Suppressor macrophage treated with lipopolysaccharide for 4 hours (primary cell): ENCODE results near the gene ADCK1.
"Not testable (repeated sequence)": the region's sequence is repeated elsewhere in the genome, so short reads cannot be mapped to it uniquely, and the experiment has no call there.

Source experiments
- DNase-seq: peaks from one replicate; pipeline ENCODE4 v3.0.0-alpha.2; 2020

ADCK1 gene, protein sequence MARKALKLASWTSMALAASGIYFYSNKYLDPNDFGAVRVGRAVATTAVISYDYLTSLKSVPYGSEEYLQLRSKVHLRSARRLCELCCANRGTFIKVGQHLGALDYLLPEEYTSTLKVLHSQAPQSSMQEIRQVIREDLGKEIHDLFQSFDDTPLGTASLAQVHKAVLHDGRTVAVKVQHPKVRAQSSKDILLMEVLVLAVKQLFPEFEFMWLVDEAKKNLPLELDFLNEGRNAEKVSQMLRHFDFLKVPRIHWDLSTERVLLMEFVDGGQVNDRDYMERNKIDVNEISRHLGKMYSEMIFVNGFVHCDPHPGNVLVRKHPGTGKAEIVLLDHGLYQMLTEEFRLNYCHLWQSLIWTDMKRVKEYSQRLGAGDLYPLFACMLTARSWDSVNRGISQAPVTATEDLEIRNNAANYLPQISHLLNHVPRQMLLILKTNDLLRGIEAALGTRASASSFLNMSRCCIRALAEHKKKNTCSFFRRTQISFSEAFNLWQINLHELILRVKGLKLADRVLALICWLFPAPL

DNA sequence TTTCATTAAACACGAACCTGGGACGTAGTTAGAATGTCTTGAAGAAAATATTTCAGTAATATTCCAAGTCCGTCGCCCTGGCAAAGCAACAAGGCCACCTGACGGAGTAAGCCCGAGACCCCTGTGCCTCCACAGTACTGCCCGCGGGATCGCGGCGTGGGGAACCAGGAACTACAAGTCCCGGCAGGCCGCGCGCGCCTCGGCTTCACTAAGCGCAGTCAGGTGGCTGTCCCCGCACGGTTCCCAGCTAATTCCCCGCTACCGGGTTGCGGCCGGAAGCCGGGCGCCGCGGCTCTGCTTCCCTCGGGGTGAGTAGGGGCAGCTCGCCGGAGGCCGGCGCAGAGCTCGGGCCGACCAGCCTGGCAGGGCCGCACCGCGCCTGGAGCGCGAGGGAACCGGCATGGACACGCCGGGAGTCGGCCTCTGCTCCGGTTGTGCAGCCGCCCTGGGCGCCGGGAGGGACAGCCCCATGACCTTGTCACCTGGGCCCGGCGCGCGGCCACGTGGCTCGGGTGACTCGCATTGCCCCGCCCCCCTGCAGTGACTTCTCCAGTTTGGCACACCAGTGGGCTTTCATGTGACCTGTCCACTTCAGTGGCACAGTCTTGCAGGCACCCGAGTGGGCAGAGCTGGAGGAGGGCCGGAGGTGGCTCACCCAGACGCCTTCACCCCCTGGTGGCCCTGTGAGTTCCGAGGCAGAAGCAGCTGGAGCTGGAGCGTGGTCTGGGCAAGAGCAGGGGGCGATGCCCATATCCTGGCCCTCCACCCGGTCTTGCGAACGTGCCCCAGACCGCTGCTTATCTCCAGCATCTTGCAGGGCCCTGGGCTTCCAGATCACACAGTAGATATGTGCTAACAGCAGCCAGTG lies at the start of gene ADCK1:
ADCK1 (plus strand) TSS at position 247 of the 868 bp plus-strand sequence. CDS start 18,870 bp downstream, outside the sequence.
- DNase-seq: peak; percentile 86

DNA sequence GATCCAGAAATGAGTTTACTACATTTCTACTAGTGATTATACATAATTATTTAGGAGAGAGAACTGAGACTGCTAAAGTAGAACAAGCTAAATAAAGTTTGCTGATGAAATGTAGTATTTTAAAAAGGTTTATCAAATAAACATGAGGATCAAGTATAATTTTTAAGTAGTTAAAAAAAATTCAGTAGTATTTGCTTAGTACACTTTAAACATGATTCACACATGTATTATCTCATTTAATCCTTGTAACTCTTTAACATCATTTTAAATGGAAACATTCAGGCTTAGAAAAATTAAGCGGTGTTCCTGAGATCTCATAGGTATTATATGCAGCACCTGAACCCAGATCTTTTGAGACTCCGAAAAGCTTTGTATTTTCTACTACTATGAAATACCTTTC lies 47.6 kb upstream of the ADCK1 start:
- no peak for DNase-seq

DNA sequence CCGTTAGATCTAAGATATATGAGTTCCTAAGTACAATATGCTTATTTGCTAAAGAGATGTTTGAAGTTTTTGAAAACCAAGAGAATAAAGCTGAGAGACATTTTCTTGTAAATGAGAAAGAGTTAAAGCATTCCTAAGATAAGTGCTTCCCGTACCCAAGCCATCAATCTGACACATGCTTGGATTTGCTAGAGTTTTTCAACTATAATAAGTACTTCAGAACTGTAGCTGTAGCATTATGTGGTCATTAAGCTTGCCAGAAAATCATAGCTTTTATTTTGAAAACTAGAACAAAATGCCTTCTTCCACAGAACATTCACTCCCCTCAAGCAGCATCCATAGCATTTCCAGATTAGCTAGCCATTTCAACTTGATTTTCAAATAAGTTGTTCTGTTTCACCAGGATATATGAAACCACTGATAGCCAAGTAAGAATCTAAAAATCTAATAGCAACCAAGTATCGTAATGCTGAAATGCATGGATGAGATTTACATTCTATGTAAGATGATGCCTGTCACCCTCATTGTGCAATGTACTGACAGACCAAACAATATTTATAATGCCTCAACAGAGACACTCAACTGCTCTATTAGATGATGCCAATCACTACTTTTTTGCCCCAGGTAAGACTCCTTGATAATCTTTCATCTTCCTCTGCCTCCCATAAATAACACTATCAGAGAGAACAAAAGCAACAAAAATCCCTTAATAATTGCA lies 47.0 kb upstream of the ADCK1 start:
- no peak for DNase-seq

DNA sequence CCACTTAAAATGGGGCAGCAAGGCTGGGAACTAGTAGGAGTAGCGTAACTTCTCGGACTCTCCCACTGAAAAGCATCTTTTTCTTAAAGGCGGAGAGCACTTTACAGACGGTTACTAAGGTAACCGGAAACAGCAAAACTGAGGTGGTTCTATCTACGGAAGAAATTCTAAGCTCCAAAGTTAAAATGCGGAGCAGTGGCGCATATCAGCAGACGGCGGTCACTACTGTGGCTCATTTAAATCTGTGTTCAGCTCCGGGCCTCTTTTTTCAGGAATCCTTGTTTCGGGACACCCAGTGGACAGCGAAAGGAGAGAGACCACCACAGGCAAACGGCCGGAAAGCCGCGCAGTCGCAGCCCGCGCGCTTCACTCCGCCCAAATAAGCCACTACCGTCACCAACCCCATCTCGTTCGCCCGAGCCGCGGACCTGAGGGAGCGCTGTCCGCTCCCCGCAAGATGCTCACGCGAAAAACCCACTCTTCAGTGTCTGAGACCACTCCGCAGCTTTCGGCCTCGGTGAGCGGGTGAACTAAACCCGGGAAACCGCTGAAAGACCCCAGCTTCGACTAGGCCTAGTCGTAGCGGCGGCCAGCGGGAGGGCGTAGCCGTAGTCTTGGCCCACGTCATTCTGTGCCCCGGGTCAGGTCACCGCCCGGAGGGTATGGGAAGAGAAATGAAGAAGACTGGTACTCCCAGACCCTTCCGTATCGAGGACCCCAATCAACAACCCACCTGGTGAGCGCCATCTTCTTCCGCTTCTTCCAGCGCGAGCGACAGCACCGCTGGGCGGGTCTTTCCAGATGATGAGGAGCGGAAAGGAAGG lies 39.3 kb upstream of the ADCK1 start, which contains the start of gene SNW1:
SNW1 (minus strand) TSS at position 776 of the 824 bp plus-strand sequence; CDS start at position 747, 29 bp downstream.
- peak; percentile 96 for DNase-seq

DNA sequence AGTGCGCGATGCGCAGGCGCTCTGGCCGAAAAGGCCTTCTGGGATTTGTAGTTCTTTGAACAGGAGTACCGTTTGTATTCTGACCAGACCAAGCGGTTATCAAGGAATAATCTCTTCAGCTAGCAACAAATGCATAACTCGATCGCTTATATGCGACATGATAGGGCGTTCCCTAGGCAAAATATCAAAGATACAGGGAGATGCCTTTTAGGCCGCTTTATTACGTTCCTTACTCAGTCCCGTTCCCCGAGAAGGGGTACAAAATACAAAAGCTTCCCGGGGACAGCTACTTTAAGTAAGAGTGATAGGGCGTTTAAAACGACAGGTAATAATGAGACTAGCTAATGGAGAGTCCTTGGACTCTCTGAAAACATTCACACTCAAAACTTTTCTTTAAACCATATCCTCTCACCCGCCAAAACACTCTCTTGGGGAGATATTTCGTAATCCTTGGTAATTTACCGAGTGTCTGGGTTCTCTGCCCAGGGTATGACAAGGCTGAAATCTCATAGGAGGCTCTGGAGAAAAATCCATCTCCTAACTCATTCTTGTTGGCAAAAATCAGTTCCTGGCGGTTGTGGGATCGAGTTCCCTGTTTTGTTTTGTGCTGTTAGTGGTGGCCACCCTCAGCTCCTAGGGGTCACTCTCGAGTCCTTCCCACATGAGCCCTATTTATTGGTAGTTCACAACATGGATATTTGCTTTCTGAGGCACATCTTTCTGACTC lies 38.5 kb upstream of the ADCK1 start:
- peak; percentile 52 for DNase-seq

DNA sequence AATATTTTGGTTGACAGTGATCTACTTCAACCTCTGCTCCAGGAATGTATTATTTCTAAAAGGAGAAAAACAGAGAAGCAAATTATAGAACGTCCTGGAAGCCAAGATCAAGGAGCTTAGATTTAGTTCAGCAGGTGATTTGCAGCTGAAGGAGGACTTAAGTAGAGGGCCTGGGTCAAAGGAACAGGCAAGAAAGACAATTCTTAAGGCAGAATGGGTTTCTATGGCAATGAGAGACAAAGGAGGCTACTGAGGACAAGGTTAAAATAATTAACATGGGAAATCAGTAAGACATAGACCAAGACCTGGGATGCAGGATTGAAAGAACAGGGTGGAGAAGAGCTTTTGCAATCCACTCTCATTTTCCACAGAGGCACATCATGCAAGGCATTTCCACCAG lies 36.6 kb upstream of the ADCK1 start:
- DNase-seq: no peak

DNA sequence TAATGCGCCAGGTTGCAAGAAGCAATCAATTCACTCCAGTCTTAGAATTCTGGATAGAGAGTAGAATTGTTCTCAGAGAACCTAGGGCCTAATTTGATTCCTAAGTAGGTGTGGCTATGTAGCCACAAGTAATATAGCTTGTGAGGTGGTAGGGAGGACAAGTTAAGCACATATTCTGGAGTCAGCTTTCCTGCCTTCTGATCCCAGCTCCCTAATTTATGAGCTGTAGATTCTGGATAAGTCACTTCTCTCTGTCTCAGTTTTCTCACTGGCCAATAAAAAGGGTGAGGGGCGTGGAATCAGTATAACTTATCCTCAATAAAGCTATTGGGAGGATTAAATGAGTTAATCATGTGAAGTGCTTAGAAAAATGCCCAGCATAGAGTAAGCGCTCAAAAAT lies 35.9 kb upstream of the ADCK1 start:
- no peak for DNase-seq

DNA sequence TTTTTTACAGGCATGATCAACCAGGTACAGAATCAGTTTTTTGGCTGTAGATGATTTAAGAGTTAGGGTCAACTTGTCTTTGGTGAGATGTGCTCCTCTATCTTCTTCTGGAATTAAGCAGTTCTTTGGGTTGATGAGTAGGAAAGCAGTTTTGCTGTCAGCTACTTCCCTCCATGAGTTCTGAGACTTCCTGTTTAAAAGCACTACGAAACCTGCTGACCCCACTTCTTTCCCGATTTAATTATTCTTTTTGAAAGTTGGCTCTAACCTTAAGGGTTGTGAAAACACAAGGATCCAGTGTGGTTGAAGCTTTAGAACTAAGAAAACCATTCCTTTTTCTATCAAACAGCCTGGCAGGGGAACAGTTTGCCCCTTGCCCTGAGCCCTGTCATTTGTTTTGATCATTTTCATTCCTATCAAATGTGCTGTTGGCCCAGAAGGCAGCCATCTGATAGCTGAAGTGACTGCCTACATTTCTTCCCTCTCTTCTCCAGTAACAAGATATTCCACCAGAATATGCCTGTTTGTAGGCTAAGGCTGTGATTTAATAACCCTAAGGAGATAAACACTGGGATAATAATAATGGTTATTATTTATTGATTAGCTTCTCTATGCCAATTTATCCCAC lies 31.4 kb upstream of the ADCK1 start:
- not testable (repeated sequence) for DNase-seq

DNA sequence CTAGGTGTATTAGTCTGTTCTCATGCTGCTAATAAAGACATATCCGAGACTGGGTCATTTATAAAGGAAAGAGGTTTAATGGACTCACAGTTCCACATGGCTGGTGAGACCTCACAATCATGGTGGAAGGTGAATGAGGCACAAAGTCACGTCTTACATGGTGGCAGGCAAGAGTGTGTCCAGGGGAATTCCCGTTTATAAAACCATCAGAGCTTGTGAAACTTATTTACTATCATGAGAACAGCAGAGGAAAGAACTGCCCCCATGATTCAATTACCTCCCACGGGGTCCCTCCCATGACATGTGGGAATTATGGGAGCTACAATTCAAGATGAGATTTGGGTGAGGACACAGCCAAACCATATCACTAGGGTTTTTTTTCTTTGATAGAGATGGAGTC lies 25.9 kb upstream of the ADCK1 start:
- peak; percentile 12 for DNase-seq

DNA sequence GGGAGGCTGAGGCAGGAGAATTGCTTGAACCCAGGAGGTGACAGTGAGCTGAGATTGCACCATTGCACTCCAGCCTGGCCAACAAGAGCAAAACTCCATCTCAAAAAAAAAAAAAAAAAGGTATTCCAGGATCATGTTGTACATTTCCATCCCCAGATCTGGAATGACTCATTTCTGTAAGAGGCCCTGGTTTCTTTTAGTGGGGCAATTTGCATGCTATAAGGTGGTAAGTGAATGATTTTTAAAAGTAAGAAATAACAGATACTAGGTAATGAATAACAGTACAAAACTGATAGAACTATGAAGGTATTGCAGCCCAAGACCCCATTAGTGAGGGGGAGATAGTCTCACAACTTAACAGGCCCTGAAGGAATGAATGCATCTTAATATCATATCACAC lies 17.7 kb upstream of the ADCK1 start:
- no peak for DNase-seq

DNA sequence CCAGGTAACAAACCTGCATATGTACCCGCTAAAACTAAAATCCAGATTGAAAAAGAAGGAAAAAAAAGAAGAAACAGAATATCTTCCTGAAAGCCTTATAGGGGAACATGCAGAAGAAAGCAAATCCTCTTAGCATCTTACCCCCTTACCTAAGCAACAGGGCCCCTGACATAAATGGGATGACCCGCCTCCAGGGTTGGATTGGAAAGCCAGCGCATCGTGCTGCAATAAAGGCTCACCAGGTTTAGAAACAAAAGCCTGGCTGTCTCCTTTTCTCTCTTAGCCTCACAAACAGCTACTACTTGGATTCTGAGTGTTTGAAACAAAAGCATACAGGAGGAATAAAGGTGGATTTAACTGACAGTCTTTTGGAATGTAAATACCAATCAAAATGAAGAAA lies 13.8 kb upstream of the ADCK1 start:
- DNase-seq: no peak

DNA sequence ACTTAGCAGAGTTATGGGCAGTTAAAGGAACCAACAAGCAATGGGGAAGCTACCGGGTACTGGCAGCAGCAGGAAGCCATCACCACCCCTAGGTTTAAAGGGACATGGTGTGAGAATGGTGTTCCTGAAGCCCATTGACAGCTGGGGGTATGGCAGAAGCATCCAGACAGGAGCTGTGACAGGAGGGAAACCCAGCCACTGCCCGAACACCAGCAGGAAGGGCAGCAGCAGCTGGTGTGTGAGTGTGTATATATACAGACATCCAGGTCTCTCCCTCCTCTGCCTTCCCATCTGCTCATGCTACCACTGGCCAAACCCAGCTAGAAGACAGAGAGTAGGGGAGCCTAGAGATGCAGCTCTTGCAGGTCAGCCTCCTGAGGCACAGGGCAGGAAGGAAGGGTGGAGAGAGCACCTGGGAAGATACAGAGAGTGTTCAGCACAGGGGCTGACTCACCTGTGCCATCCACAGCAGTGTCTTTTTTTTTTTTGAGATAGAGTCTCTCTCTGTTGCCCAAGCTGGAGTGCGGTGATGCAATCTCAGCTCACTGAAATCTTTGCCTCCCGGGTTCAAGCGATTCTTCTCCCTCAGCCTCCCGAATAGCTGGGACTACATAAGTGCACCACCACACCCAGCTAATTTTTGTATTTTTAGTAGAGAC lies 9.2 kb upstream of the ADCK1 start:
- no peak for DNase-seq

DNA sequence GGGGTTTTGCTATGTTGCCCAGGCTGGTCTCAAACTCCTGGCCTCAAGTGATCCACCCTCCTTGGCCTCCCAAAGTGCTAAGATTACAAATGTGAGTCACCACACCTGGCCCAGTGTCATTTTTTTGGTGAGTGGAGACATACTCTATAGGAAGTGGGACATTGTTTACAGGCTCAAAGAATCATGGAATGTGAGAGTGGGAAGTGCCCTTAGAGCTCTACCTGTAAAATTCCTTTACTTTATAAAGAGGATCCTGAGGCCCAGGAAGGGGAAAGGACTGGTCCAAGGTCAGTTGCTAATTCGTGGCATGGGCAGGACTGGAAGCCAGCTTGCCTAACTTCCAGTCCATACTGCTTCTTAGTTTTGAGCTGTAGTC lies 8.7 kb upstream of the ADCK1 start:
- no peak for DNase-seq

DNA sequence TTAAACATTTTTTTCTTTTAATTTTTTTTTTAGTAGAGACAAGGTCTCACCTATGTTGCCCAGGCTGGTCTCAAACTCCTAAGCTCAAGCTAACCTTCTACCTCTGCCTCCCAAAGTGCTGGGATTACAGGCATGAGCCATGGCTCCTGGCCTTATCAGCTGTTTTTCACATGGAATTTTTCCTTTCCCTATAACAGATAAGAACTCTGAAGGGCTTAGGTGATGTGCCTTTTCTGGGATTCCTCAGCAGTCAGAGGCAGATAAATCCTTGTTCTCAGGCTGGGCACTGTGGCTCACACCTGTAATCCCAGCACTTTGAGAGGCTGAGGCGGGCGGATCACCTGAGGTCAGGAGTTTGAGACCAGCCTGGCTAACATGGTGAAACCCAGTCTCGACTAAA lies 6.7 kb upstream of the ADCK1 start:
- DNase-seq: not testable (repeated sequence)

DNA sequence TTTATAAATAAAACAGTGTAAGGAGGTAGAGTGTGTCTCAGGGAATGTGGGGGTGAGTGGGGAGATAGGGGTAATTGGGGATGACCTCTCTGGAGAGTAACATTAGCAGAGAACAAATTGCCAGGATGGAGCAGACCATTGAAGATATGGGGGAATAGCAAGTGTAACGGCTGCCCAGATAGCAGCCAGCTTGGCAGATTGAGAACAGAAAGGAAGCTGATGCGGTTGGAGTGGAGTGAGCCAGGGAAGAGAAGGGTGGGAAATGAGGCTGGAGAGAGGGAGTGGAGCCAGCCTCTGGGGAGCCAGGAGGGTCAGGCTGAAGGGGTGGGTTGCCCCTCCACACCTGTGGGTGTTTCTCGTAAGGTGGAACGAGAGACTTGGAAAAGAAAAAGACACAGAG lies 5.6 kb upstream of the ADCK1 start:
- DNase-seq: no peak

DNA sequence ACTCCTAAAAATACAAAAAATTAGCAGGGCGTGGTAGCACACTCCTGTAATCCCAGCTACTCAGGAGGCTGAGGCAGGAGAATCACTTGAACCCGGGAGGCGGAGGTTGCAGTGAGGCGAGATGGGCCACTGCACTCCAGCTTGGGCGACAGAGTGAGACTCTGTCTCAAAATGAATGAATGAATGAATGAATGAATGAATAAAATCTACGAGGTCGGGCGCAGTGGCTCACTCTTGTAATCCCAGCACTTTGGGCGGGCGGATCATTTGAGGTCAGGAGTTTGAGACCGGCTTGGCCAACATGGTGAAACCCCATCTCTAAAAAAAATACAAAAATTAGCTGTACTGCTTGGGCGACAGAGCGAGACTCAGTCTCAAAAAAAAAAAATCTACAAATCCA lies 453 bp upstream of the ADCK1 start:
- not testable (repeated sequence) for DNase-seq

DNA sequence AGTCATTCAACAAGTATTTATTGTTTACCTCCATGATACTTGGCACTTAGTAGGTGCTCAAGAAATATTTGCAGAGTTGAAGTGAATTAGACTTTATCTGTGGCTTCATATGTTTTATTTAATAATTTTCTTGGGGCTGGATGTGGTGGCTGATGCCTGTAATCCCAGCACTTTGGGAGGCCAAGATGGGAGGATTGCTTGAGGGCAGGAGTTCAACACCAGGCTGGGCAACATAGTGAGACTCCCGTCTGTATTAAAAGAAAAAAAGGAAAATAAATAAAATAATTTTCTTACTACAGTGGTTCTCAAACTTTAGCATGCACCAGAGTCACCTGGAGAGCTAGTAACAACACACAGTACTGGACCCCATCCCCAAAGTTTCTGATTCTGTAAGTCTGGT lies 905 bp downstream of the ADCK1 start:
- DNase-seq: no peak

DNA sequence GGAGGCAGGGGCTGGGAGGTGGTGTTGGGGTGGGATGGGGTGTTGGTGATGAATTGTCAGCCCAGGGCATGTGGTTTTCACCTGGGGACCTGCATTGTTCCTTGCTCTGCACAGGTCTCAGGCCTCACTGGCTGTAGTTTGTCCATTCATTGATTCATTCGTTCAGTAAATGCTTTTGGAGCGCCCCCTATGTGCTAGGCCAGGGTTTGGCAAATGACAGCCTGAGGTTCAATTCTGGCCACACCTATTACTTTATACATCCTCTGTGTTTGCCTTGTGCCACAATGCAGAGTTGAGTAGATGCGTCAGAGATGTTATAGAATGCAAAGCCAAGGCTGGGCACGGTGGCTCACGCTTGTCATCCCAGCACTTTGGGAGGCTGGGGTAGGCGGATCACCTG lies 4.7 kb downstream of the ADCK1 start:
- peak; percentile 27 for DNase-seq

DNA sequence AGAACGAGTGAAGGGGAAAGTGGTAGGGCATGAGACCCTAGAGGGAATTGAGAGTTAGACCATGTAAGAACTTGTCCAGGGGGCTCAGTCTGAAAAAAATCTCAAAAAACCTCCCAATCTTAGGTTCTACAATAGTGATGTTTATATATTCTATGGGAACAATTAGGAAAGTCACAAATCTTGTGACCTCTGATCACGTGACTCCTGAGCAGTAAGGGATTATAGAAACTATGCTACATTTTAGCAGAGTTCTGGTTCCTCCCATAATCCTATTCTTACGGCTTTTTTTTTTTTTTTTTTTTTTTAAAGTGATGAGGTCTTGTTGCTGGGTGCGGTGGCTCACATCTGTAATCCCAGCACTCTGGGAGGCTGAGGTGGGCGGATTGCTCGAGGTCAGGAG lies 5.8 kb downstream of the ADCK1 start:
- DNase-seq: peak; percentile 6

DNA sequence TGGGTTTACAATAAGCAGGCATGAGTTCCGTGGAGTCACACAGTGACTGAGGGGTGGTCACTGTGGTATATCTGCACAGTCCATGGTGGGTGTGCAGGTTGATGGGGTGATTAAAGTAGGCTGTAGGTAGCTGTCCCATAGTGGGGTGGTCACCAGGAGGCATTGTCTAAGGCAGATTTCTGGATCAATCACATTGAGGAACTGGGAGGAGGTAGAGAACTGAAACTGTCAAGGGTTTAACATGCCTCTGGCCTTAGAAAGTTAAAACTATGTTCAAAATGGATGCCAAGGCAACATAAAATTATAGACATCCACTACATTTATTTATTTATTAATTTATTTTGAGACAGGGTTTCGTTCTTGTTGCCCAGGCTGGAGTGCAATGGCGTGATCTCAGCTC lies 8.3 kb downstream of the ADCK1 start:
- no peak for DNase-seq
